Bronchial epithelial cell (primary cell): Measurements from ENCODE around the gene SLC25A52. TPM values are rescaled to one million over a fixed set of nuclear protein-coding genes. Genes with fewer than 3 reads are reported as not detected.
"Not testable (repeated sequence)": the region's sequence is repeated elsewhere in the genome, so short reads cannot be mapped to it uniquely, and the experiment has no call there.

ENCODE experiments used
- DNase-seq: peaks from one replicate; pipeline ENCODE4 v3.0.0-alpha.2; 2010; ENCODE audit warnings: low read depth
- FAIRE-seq: peaks from 2 replicates; lab custom pipeline; 2011; peaks lifted over from hg19 to GRCh38; lab: Jason Lieb, UNC
- H3K27me3 ChIP-seq: 2 replicates; pipeline ENCODE4 v1.5.1; 2011; ENCODE audit warnings: low read length; ENCODE audit not compliant: control insufficient read depth, insufficient read depth
- H3K36me3 ChIP-seq: 2 replicates; pipeline ENCODE4 v1.5.1; 2011; ENCODE audit warnings: low read length; ENCODE audit not compliant: control insufficient read depth, insufficient read depth
- H3K4me3 ChIP-seq: 2 replicates; pipeline ENCODE4 v1.5.1; 2011; ENCODE audit warnings: mild to moderate bottlenecking, low read depth, low read length, control low read depth
- CTCF ChIP-seq: IDR thresholded peaks from 2 replicates; pipeline ENCODE4 v1.5.1; 2011; ENCODE audit warnings: mild to moderate bottlenecking, moderate library complexity, low read length, control low read depth, inconsistent platforms; ENCODE audit not compliant: insufficient read depth, severe bottlenecking
- total RNA-seq: library from RNA; depleted of rRNA; stranded (reverse); fragments of >200 nt; gene quantifications from 2 replicates; pipeline ENCODE4 v1.2.1, GENCODE V29; 2014

SLC25A52 gene
- total RNA-seq, 1 donor from 2014 or later = under 0.01 TPM

- DNase-seq = no peak
- TF ChIP-seq CTCF = no peak
- FAIRE-seq = peak; percentile 52
- no peak overlapping the region for H3K4me3 ChIP-seq
- no peaks in the 10 kb centered on the region for H3K27me3 ChIP-seq
- no peaks in the 10 kb centered on the region for H3K36me3 ChIP-seq
Measured at GRCh38 chr18:31746396-31746795, 14.3 kb downstream of the SLC25A52 start.

GRCh38 chr18:31744321-31745067, 16.2 kb downstream of the SLC25A52 start:
- no peaks in the 10 kb centered on the region for H3K36me3 ChIP-seq
- H3K27me3 ChIP-seq = no peaks in the 10 kb centered on the region
- DNase-seq (no peak), FAIRE-seq (no peak)
- no peak for TF ChIP-seq CTCF
- no peak overlapping the region for H3K4me3 ChIP-seq

- H3K4me3 ChIP-seq, H3K27me3 ChIP-seq, H3K36me3 ChIP-seq, FAIRE-seq, DNase-seq: not testable (repeated sequence)
Measured at GRCh38 chr18:31743600-31743999, 17.1 kb downstream of the SLC25A52 start.

GRCh38 chr18:31741097-31741735, 19.5 kb downstream of the SLC25A52 start:
- FAIRE-seq (no peak), DNase-seq (peak; percentile 37)
- no peak overlapping the region for H3K4me3 ChIP-seq
- no peaks in the 10 kb centered on the region for H3K36me3 ChIP-seq
- H3K27me3 ChIP-seq = no peaks in the 10 kb centered on the region
- TF ChIP-seq CTCF = peak; percentile 63

- no peak for DNase-seq
- no peaks in the 10 kb centered on the region for H3K36me3 ChIP-seq
- no peak for TF ChIP-seq CTCF
- no peaks in the 10 kb centered on the region for H3K27me3 ChIP-seq
- H3K4me3 ChIP-seq = no peak overlapping the region
- FAIRE-seq = no peak
Measured at GRCh38 chr18:31740180-31740579, 20.5 kb downstream of the SLC25A52 start.

- H3K4me3 ChIP-seq = no peak overlapping the region
- FAIRE-seq (no peak), DNase-seq (no peak)
- no peaks in the 10 kb centered on the region for H3K36me3 ChIP-seq
- no peaks in the 10 kb centered on the region for H3K27me3 ChIP-seq
- TF ChIP-seq CTCF = no peak
Measured at GRCh38 chr18:31739651-31740050, 21.0 kb downstream of the SLC25A52 start.
